Heart left ventricle (tissue), 16 donors: Measurements from ENCODE around the gene ZNF423. TPM values are rescaled to one million over a fixed set of nuclear protein-coding genes. Genes with fewer than 3 reads are reported as not detected.

Experiments
- ATAC-seq, 4 donors: fragments of 200-7000 bp; cut with Tn5 transposase; one replicate each; pipeline ENCODE4 v1.9.1; 2020 to 2022; ENCODE audit warnings: moderate library complexity in 4 of 4, mild to moderate bottlenecking in 3 of 4, moderate number of reproducible peaks in 1 of 4
- DNase-seq, 5 donors: peaks; one replicate each; pipeline ENCODE4 v3.0.0-alpha.2; 2020
- H3K27ac ChIP-seq, 12 donors: fragments of 200-600 bp; sonication (generic) in 4 of 12; one replicate each; pipeline versions ENCODE4 v1.5.0 to v1.8.0; 2016 to 2022; ENCODE audit warnings: mild to moderate bottlenecking in 2 of 12
- H3K27me3 ChIP-seq, 9 donors: fragments of 200-600 bp; sonication (generic) in 2 of 9; one replicate each; pipeline versions ENCODE4 v1.5.1 to v1.8.0; 2016 to 2022; ENCODE audit warnings: mild to moderate bottlenecking in 3 of 9
- H3K36me3 ChIP-seq, 9 donors: fragments of 200-600 bp; sonication (generic) in 2 of 9; one replicate each; pipeline versions ENCODE4 v1.5.0 to v1.8.0; 2018 to 2022; ENCODE audit warnings: mild to moderate bottlenecking in 2 of 9
- H3K4me1 ChIP-seq, 12 donors: fragments of 200-600 bp; sonication (generic) in 4 of 12; one replicate each; pipeline versions ENCODE4 v1.5.0 to v1.8.0; 2016 to 2022; ENCODE audit warnings: mild to moderate bottlenecking in 3 of 12
- H3K4me3 ChIP-seq, 12 donors: fragments of 200-600 bp; sonication (generic) in 4 of 12; one replicate each; pipeline versions ENCODE4 v1.5.0 to v1.8.0; 2017 to 2022; ENCODE audit warnings: mild to moderate bottlenecking in 9 of 12, moderate library complexity in 4 of 12
- H3K9me3 ChIP-seq, 12 donors: fragments of 200-600 bp; sonication (generic) in 4 of 12; one replicate each; pipeline versions ENCODE4 v1.5.0 to v1.8.0; 2016 to 2022; ENCODE audit warnings: mild to moderate bottlenecking in 1 of 12
- CTCF ChIP-seq, 12 donors: fragments of 200-600 bp; sonication (generic) in 4 of 12; IDR thresholded peaks; one replicate each; pipeline versions ENCODE4 v1.5.0 to v1.8.0; 2018 to 2022; ENCODE audit warnings: antibody characterized with exemption in 12 of 12, mild to moderate bottlenecking in 5 of 12
- POLR2A ChIP-seq, 2 donors: fragments of 450-650 bp; IDR thresholded peaks; one replicate each; pipeline ENCODE4 v1.6.1; 2017; ENCODE audit warnings: antibody characterized with exemption in 2 of 2, mild to moderate bottlenecking in 2 of 2, moderate library complexity in 2 of 2
- WGBS, 4 donors: extraction: QIAGEN DNeasy Blood & Tissue Kit in 2 of 4; methylation state at CpG; one replicate each; pipeline versions ENCODE4 v1.1.5 to v1.1.7; 2013 to 2018; 5-methylcytosine and 5-hydroxymethylcytosine counted together
- intact Hi-C, 10 donors: fragments of 100-400 bp; cut with DNase I; formaldehyde crosslinking; loops; one replicate each; pipeline versions ENCODE4 v1.11.1 to v1.14.2; 2022
- polyA plus RNA-seq, 2 donors: library from polyadenylated mRNA; stranded (reverse); fragments of 200-250 nt; gene quantifications; one replicate each; pipeline ENCODE4 v1.2.3, GENCODE V29; 2013
- total RNA-seq, 9 donors: library from RNA; depleted of rRNA in 2 of 9; stranded (reverse); fragments of >200 nt in 2 of 9; fragmentation: NEBNext Ultra II Directional in 3 of 9; extraction: Animal tissue kit (Norgen Biotek cat#: 25700) in 3 of 9; gene quantifications; one replicate each; pipeline versions ENCODE4 v1.1.0 to v1.2.4, GENCODE V29; 2016 to 2023
- donor health status: ischemic (EF 13 %, LVEDD 7.1; RV severe dilation, severe dysfunction).
- donor health status: healthy with polysubstance abuse.
- donor health status: DM: no; HTN: yes; CAD: no.
- donor health status: DM: no; HTN: no; CAD: no.
- donor health status: ischemic (EF 25% LVEDD 6.9; RV normal size, moderate dysfunction).
- donor health status: ischemic (EF 25% LVEDD 5.7; RV mildly dilated, moderate dysfunction).
- donor health status: healthy.
- donor health status: DM: yes; HTN: yes; CAD: no.
- donor health status: ischemic (EF 35%, LVEDD 5.7; RV mildly dilated, moderate dysfunction).
- donor health status: nonischemic (EF 11% LVEDD 7.7; RV severe dilation, severe dysfunction).
- donor health status: DM: yes; HTN: yes; CAD: no.
- donor health status: PGD.
- donor health status: ischemic (EF 29% LVEDD 5.4; RV normal size, mild dysfunction).
- donor health status: nonischemic (EF 23%, LVEDD 6.1; RV moderate dilation, normal function).

Gene ZNF423
- total and polyA plus RNA-seq, 11 donors, result 1.8 to 10.4 (median 5.7) TPM

GRCh38 chr16:49537924-49538459 is 317.9 kb downstream of the ZNF423 start:
- WGBS, 4 donors, result 92 to 93% (median 92%) methylated on average over 7 of the region's 7 CpGs
- H3K4me3 ChIP-seq, result no peak overlapping the region
- peaks cover 0 to 13% (median 0%) of the 10 kb centered on the region in 12 donors for H3K4me1 ChIP-seq
- no peaks in the 10 kb centered on the region for H3K9me3 ChIP-seq
- intact Hi-C loops, result no loop called here
- DNase-seq (no peak), ATAC-seq (no peak)
- TF ChIP-seq POLR2A (IDR thresholded peaks at IDR 0.05) (no peak), CTCF (IDR thresholded peaks at IDR 0.05) (no peak)
- H3K27ac ChIP-seq, result no peak overlapping the region
- no peaks in the 10 kb centered on the region for H3K27me3 ChIP-seq
- no peaks in the 10 kb centered on the region for H3K36me3 ChIP-seq

DNA sequence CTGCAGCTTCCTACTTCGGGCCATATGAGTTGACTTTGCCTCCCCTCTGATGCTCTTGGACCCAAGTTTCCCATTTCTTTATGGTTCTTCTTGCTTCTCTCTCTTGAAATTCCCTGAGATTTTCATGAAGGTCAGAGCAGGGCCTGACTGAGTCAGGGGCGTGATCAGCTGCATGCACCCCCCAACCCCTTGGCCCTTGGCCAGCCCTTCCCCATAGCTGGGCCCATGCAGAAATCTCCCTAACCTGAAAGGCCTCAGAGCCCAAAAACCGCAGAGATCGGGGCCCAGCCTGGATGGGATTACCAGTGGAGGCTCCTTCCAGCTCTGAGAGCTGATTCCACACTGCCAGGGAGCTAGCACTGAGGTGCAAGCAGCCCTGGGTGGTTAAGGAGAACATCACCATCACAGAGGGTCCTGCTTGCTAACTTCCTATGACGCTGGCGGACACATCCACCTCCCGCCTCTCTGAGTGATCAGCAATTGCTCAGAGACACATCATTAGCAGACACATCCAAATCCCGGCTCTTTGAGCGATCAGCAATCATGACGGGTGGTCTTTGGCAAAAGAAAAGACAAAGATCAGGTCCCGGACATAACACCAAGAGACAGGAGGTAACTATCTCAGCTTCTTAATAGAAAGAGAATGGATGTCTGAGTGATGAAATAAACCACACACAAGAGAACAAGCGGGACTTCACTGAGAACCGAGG is 320.9 kb downstream of the ZNF423 start:
- DNase-seq (no peak), ATAC-seq (no peak)
- Histone ChIP-seq H3K36me3 (no peaks in the 10 kb centered on the region), H3K27ac (no peak overlapping the region), H3K4me1 (peaks cover 0 to 22% (median 0%) of the 10 kb centered on the region in 12 donors), H3K4me3 (no peak overlapping the region), H3K9me3 (no peaks in the 10 kb centered on the region), H3K27me3 (no peaks in the 10 kb centered on the region)
- intact Hi-C loops, result no loop called here
- 87 to 91% (median 90%) methylated on average over 12 to 13 of the region's 13 CpGs for WGBS, 4 donors
- TF ChIP-seq CTCF (IDR thresholded peaks at IDR 0.05) (no peak), POLR2A (IDR thresholded peaks at IDR 0.05) (no peak)

GRCh38 chr16:49533422-49533821 is 322.5 kb downstream of the ZNF423 start:
- Histone ChIP-seq H3K36me3 (no peaks in the 10 kb centered on the region), H3K9me3 (no peaks in the 10 kb centered on the region), H3K4me3 (no peak overlapping the region), H3K27me3 (no peaks in the 10 kb centered on the region), H3K4me1 (peaks cover 0 to 20% (median 2%) of the 10 kb centered on the region in 12 donors), H3K27ac (no peak overlapping the region)
- DNase-seq (no peak), ATAC-seq (no peak)
- intact Hi-C loops, result loop anchor here in 1 of 10 donors (1.0 kb wide), 1 partner anchor 23 kb away; no protein-coding TSS in a partner anchor
- WGBS, 4 donors, result 70 to 96% (median 85%) methylated on average over 2 to 7 of the region's 7 CpGs
- TF ChIP-seq CTCF (IDR thresholded peaks at IDR 0.05) (no peak), POLR2A (IDR thresholded peaks at IDR 0.05) (no peak)

GRCh38 chr16:49532873-49533272 is 323.0 kb downstream of the ZNF423 start:
- TF ChIP-seq CTCF (IDR thresholded peaks at IDR 0.05), result no peak
- no peak for TF ChIP-seq POLR2A (IDR thresholded peaks at IDR 0.05)
- WGBS, 4 donors, result 93 to 97% (median 95%) methylated on average over 15 of the region's 15 CpGs
- Histone ChIP-seq H3K27me3 (no peaks in the 10 kb centered on the region), H3K36me3 (no peaks in the 10 kb centered on the region), H3K27ac (no peak overlapping the region), H3K4me3 (no peak overlapping the region), H3K4me1 (peaks cover 0 to 22% (median 2%) of the 10 kb centered on the region in 12 donors), H3K9me3 (no peaks in the 10 kb centered on the region)
- DNase-seq, result no peak
- ATAC-seq, result no peak
- intact Hi-C loops, result loop anchor here in 1 of 10 donors (1.0 kb wide), 1 partner anchor 23 kb away; no protein-coding TSS in a partner anchor
